WTC11 (cell line): ENCODE measurements around the gene LRRC31. TPM values are rescaled to one million over a fixed set of nuclear protein-coding genes. Genes with fewer than 3 reads are reported as not detected.

Source experiments
- ATAC-seq: fragments of 200-7000 bp; cut with Tn5 transposase; 2 replicates; pipeline ENCODE4 v1.10.0; 2021; ENCODE audit warnings: mild to moderate bottlenecking, moderate library complexity
- CTCF ChIA-PET: fragments of 300-600 bp; sonication (Branson Sonifier 250); formaldehyde crosslinking; loops from one replicate; lab custom pipeline; 2021; ENCODE audit warnings: antibody characterized with exemption; lab: Charles Lee
- POLR2A ChIA-PET: fragments of 350-600 bp; sonication (Branson Sonifier 250); formaldehyde crosslinking; loops from one replicate; lab custom pipeline; 2021; ENCODE audit warnings: antibody characterized with exemption; lab: Charles Lee
- DNase-seq: peaks from one replicate; pipeline ENCODE4 v3.0.0; 2021; ENCODE audit warnings: low spot score
- H3K27ac Mint-ChIP-seq: 2 replicates; pipeline ENCODE4 v1.8.0; 2021; ENCODE audit warnings: mixed read lengths
- H3K27me3 Mint-ChIP-seq: 2 replicates; pipeline ENCODE4 v1.8.0; 2021; ENCODE audit warnings: low read depth, mild to moderate bottlenecking, moderate library complexity, mixed read lengths
- H3K36me3 Mint-ChIP-seq: 2 replicates; pipeline ENCODE4 v1.8.0; 2021; ENCODE audit warnings: mixed read lengths
- H3K4me1 Mint-ChIP-seq: 2 replicates; pipeline ENCODE4 v1.8.0; 2022; ENCODE audit warnings: mixed read lengths
- H3K4me3 Mint-ChIP-seq: 2 replicates; pipeline ENCODE4 v1.8.0; 2021; ENCODE audit warnings: mild to moderate bottlenecking, moderate library complexity, mixed read lengths
- H3K9me3 Mint-ChIP-seq: 2 replicates; pipeline ENCODE4 v1.8.0; 2021; ENCODE audit warnings: mixed read lengths
- ATF1 ChIP-seq: sonication (generic); formaldehyde crosslinking; IDR thresholded peaks from 2 replicates; pipeline ENCODE4 v1.8.1; 2023; ENCODE audit warnings: mild to moderate bottlenecking, moderate library complexity, missing genetic modification reagents
- CBFB ChIP-seq: sonication (generic); formaldehyde crosslinking; IDR thresholded peaks from 2 replicates; pipeline ENCODE4 v1.8.1; 2022; ENCODE audit warnings: mild to moderate bottlenecking, low read depth, missing genetic modification reagents
- CTCF ChIP-seq: fragments of 200-600 bp; IDR thresholded peaks from 2 replicates; pipeline ENCODE4 v1.8.0; 2022; ENCODE audit warnings: antibody characterized with exemption
- E2F1 ChIP-seq: sonication (generic); formaldehyde crosslinking; IDR thresholded peaks from 2 replicates; pipeline ENCODE4 v1.8.0; 2022; ENCODE audit warnings: mild to moderate bottlenecking, missing genetic modification reagents
- ETV6 ChIP-seq: sonication (generic); formaldehyde crosslinking; IDR thresholded peaks from 2 replicates; pipeline ENCODE4 v1.8.1; 2022; ENCODE audit warnings: mild to moderate bottlenecking, missing genetic modification reagents
- FOXK1 ChIP-seq: sonication (generic); formaldehyde crosslinking; IDR thresholded peaks from 2 replicates; pipeline ENCODE4 v1.8.0; 2022; ENCODE audit warnings: mild to moderate bottlenecking, moderate library complexity, missing genetic modification reagents
- JUN ChIP-seq: sonication (generic); formaldehyde crosslinking; IDR thresholded peaks from 2 replicates; pipeline ENCODE4 v1.8.0; 2023; ENCODE audit warnings: mild to moderate bottlenecking, missing genetic modification reagents
- MYBL2 ChIP-seq: sonication (generic); formaldehyde crosslinking; IDR thresholded peaks from 2 replicates; pipeline ENCODE4 v1.8.1; 2023; ENCODE audit warnings: mild to moderate bottlenecking, moderate library complexity, missing genetic modification reagents
- NFE2L1 ChIP-seq: sonication (generic); formaldehyde crosslinking; IDR thresholded peaks from 2 replicates; pipeline ENCODE4 v1.8.1; 2023; ENCODE audit warnings: missing genetic modification reagents
- PREB ChIP-seq: sonication (generic); formaldehyde crosslinking; IDR thresholded peaks from 2 replicates; pipeline ENCODE4 v1.8.1; 2022; ENCODE audit warnings: mild to moderate bottlenecking, missing genetic modification reagents, moderate library complexity, borderline replicate concordance
- SMAD3 ChIP-seq: sonication (generic); formaldehyde crosslinking; IDR thresholded peaks from 2 replicates; pipeline ENCODE4 v1.8.0; 2022; ENCODE audit warnings: missing genetic modification reagents, mild to moderate bottlenecking, borderline replicate concordance
- SP1 ChIP-seq: sonication (generic); formaldehyde crosslinking; conservative IDR thresholded peaks from 2 replicates; pipeline ENCODE4 v1.8.1; 2022; ENCODE audit warnings: missing genetic modification reagents
- TP53 ChIP-seq: sonication (generic); formaldehyde crosslinking; IDR thresholded peaks from 2 replicates; pipeline ENCODE4 v1.8.1; 2023; ENCODE audit warnings: mild to moderate bottlenecking, missing genetic modification reagents
- USF1 ChIP-seq: sonication (generic); formaldehyde crosslinking; IDR thresholded peaks from 2 replicates; pipeline ENCODE4 v1.8.0; 2022; ENCODE audit warnings: mild to moderate bottlenecking, missing genetic modification reagents
- ZBTB21 ChIP-seq: sonication (generic); formaldehyde crosslinking; IDR thresholded peaks from 2 replicates; pipeline ENCODE4 v1.8.1; 2023; ENCODE audit warnings: mild to moderate bottlenecking, missing genetic modification reagents, borderline replicate concordance
- ZNF232 ChIP-seq: sonication (generic); formaldehyde crosslinking; IDR thresholded peaks from 2 replicates; pipeline ENCODE4 v1.8.0; 2022; ENCODE audit warnings: mild to moderate bottlenecking, missing genetic modification reagents
- ZNF263 ChIP-seq: sonication (generic); formaldehyde crosslinking; IDR thresholded peaks from 2 replicates; pipeline ENCODE4 v1.8.1; 2022; ENCODE audit warnings: low read depth, mild to moderate bottlenecking, moderate library complexity, missing genetic modification reagents
- ZNF281 ChIP-seq: sonication (generic); formaldehyde crosslinking; IDR thresholded peaks from 2 replicates; pipeline ENCODE4 v1.8.0; 2023; ENCODE audit warnings: mild to moderate bottlenecking, missing genetic modification reagents
- total RNA-seq: library from RNA; stranded (reverse); gene quantifications from 3 replicates; pipeline ENCODE4 v1.2.3, GENCODE V29; 2021
- TF ChIP-seq, protein P1 (sequence below): sonication (generic); formaldehyde crosslinking; IDR thresholded peaks from 2 replicates; pipeline ENCODE4 v1.8.1; 2023; ENCODE audit warnings: mild to moderate bottlenecking, missing genetic modification reagents, borderline replicate concordance
- TF ChIP-seq, protein P2 (sequence below): sonication (generic); formaldehyde crosslinking; IDR thresholded peaks from 2 replicates; pipeline ENCODE4 v1.8.0; 2022; ENCODE audit warnings: mild to moderate bottlenecking, missing genetic modification reagents

LRRC31 gene
- total RNA-seq, 1 experiment from 2014 or later, result not detected

DNA sequence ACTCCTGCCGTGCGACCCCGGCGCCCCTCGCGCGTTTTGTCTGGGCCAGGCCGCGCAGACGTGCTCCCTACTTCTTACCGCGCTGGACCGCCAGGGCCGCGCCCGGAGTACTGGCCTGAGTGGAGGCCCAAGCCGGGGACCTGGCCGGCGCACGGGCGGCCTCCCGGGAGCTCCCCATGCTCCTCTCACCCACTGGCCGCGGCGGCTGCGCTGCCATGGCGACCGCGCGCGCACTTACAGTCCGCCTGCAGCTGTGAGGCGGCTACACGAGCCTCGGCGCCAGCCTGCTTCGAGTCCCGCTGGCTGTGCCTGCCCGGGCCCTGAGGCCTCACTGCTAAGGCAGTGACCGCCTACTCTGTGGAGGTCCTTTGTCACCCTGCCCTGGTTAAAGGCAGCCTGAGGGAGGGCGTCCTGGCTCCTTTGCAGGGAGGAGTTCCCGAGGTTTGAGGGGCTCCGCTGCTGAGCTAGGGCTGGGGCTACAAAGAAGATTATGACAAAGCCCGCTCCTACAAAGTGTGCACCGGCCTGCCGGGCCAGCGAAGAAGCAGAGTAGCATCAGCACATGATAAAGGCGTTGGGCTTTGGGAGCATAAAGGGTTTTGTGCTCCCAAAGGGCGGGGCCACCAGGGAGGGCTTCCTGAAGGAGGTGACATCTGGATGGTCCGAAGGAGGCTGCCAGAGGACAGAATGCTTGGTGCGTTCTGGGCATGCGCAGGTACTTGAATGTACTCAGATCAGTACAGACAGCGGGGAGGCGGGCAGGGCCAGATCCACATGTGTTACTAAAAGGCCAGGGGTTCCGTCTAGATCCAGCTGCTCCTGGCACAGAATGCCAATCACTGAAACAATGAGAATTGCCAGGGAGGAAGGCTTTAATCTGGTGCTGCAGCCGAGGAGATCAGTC lies 57.2 kb downstream of the LRRC31 start, which contains the start of the genes LRRC34 and LRRIQ4 (continued):
- TF ChIP-seq CTCF (no peak), SMAD3 (CRISPR knock-in tag) (peak; percentile 8; the same call in 1 of the 2 replicates), PREB (CRISPR knock-in tag) (no peak), ZBTB21 (no peak), SP1 (CRISPR knock-in tag) (peak; percentile 38; the same call in 1 of the 2 replicates), ZNF263 (CRISPR knock-in tag) (peak; percentile 65; the same call in 1 of the 2 replicates), CBFB (CRISPR knock-in tag) (peak; percentile 60; the same call in 1 of the 2 replicates), ETV6 (CRISPR knock-in tag) (peak; percentile 88), TP53 (CRISPR knock-in tag) (0 out of 2 replicates have a peak, but pooled peaks have one; percentile 34), MYBL2 (CRISPR knock-in tag) (0 out of 2 replicates have a peak, but pooled peaks have one; percentile 71)
- TF ChIP-seq, protein P1, sequence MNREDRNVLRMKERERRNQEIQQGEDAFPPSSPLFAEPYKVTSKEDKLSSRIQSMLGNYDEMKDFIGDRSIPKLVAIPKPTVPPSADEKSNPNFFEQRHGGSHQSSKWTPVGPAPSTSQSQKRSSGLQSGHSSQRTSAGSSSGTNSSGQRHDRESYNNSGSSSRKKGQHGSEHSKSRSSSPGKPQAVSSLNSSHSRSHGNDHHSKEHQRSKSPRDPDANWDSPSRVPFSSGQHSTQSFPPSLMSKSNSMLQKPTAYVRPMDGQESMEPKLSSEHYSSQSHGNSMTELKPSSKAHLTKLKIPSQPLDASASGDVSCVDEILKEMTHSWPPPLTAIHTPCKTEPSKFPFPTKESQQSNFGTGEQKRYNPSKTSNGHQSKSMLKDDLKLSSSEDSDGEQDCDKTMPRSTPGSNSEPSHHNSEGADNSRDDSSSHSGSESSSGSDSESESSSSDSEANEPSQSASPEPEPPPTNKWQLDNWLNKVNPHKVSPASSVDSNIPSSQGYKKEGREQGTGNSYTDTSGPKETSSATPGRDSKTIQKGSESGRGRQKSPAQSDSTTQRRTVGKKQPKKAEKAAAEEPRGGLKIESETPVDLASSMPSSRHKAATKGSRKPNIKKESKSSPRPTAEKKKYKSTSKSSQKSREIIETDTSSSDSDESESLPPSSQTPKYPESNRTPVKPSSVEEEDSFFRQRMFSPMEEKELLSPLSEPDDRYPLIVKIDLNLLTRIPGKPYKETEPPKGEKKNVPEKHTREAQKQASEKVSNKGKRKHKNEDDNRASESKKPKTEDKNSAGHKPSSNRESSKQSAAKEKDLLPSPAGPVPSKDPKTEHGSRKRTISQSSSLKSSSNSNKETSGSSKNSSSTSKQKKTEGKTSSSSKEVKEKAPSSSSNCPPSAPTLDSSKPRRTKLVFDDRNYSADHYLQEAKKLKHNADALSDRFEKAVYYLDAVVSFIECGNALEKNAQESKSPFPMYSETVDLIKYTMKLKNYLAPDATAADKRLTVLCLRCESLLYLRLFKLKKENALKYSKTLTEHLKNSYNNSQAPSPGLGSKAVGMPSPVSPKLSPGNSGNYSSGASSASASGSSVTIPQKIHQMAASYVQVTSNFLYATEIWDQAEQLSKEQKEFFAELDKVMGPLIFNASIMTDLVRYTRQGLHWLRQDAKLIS (CRISPR knock-in tag), result no peak
- TF ChIP-seq, protein P2, sequence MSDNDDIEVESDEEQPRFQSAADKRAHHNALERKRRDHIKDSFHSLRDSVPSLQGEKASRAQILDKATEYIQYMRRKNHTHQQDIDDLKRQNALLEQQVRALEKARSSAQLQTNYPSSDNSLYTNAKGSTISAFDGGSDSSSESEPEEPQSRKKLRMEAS (CRISPR knock-in tag), result peak; percentile 78

GRCh38 chr3:169811631-169812331 lies 58.0 kb downstream of the LRRC31 start:
- Mint-ChIP-seq H3K4me3 (peak overlapping the region; percentile 75), H3K36me3 (peaks cover 11% of the 10 kb centered on the region), H3K27ac (no peak overlapping the region), H3K9me3 (peaks cover 16% of the 10 kb centered on the region), H3K27me3 (peaks cover 45% of the 10 kb centered on the region), H3K4me1 (peaks cover 34% of the 10 kb centered on the region)
- ChIA-PET CTCF (interaction anchor here (1.3 kb wide), 1 partner anchor 40 kb away, joined by 3 read pairs; no protein-coding TSS in a partner anchor), POLR2A (interaction anchor here (0.6 to 1.3 kb wide), 2 partner anchors 40 to 211 kb away, joined by 3 read pairs; no protein-coding TSS in a partner anchor)
- 0 out of 2 replicates have a peak, but pooled peaks have one; percentile 2 for ATAC-seq
- no peak for DNase-seq
- TF ChIP-seq JUN, result no peak
- TF ChIP-seq ZNF232 (CRISPR knock-in tag), result no peak
- TF ChIP-seq USF1 (CRISPR knock-in tag), result no peak
- no peak for TF ChIP-seq PREB (CRISPR knock-in tag)
- no peak for TF ChIP-seq FOXK1 (CRISPR knock-in tag)
- TF ChIP-seq NFE2L1 (CRISPR knock-in tag), result no peak
- TF ChIP-seq ZNF281 (CRISPR knock-in tag), result no peak
- no peak for TF ChIP-seq ATF1 (CRISPR knock-in tag)
- TF ChIP-seq E2F1 (CRISPR knock-in tag), result no peak
